Activated T-cell treated with anti-CD3 and anti-CD28 coated beads, Interleukin-2, amount 50 U/mL, for 48 hours (primary cell): ENCODE measurements around the gene PHLPP1.

ENCODE experiments used
- DNase-seq, 2 experiments: peaks; one replicate each; pipeline ENCODE4 v3.0.0-alpha.2; 2020

PHLPP1 gene

DNA sequence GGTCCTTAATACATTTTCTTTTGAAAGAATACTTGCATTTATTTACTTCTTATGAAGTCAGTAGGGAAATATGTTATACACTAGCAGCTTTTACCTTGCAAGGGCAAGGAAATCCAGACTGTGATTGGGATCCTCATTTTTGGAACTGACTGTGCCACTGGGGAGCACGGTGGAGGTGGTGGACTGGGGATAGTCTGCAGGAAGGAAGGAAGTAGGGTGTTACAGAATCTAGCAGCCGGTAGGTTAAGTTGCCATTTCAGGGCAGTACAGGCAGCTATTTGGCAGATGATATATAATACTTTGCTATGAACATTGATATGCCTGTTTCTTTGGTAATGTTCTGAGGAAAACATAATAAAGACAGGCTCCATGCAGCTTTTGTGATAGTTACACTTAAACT is 238.3 kb downstream of the PHLPP1 start:
- DNase-seq, result no peak

- DNase-seq, result no peak
Observed at GRCh38 chr18:62954366-62954765, 239.0 kb downstream of the PHLPP1 start.

DNA sequence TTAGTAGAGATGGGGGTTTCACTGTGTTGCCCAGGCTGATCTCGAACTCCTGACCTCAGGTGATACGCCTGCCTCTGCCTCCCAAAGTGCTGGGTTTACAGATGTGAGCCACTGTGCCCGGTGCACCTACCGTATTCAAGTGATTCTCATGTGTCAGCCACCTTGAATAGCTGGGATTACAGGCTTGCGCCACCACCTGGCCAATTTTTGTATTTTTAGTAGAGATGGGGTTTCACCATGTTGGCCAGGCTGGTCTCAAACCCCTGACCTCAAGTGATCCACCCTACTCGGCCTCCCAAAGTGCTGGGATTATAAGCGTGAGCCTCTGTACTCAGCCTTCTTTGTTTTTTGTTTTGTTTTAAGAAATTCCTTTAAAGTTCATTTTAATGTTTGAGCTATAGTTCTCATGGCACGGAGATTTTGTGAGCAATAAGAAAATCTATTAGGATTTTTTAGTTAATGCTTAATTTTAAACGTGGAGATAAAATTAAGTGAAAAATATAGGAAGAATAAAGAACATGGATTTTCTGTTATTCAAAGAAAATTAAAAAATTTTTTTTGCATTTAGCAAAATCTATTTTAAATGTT is 242.6 kb downstream of the PHLPP1 start:
- peak; percentile 60 to 68 for DNase-seq

DNA sequence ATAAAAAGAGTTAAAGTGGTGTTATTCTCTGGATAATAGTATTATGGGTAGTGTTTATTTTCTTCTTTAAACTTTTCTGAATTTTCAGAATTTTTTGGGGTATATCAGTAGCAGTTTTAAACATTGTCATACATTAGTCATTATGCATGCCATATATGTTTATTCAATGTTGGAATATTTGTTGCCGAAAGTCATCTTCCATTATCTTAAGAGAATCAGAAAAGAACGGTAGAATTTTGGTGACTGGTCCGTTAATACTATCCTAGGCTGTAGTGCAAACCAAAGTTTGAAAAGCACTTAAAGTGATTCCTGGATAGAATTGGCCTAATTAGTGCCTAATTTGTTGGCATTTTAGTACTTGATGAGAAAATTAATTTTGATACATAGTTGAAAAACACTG is 244.1 kb downstream of the PHLPP1 start:
- DNase-seq, result no peak

GRCh38 chr18:62963507-62963906 is 248.2 kb downstream of the PHLPP1 start:
- DNase-seq, result no peak

GRCh38 chr18:62964432-62964831 is 249.1 kb downstream of the PHLPP1 start:
- DNase-seq, result no peak

DNA sequence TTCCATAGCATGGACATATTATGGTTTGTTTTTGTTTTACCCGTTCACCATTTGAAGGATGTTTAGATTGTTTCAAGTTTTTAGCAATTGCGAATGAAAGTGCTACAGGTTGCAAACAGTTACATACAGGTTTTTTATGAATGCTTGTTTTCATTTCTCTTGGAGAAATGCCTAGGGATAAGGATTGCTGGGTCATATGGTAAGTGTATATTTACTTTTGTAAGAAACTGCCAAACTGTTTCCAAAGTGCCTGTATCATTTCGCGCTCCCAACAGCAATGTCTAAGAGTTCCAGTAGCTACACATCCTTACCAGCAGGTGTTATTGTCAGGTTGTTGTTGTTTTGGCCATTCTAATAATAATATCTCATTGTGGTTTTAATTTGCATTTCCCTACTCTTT is 251.7 kb downstream of the PHLPP1 start:
- DNase-seq, result no peak

DNA sequence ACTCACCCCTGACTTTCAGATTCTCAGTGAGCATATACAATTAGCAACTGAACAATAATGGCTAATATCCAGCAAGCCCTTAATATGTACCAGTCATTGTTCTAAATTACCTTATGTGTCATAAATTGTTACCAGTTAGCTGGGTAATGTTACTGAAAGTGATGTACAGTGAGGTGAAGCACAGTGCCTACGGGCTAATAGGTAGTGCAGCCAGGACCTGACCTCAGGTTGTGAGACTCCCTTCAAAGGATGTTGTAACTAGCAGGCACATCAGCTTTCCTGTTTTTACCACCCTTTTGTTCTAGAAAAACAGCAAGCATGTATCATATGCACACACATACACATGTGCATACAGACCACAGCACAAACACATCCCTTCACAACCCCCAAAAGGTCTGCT is 258.3 kb downstream of the PHLPP1 start:
- DNase-seq, result no peak

DNA sequence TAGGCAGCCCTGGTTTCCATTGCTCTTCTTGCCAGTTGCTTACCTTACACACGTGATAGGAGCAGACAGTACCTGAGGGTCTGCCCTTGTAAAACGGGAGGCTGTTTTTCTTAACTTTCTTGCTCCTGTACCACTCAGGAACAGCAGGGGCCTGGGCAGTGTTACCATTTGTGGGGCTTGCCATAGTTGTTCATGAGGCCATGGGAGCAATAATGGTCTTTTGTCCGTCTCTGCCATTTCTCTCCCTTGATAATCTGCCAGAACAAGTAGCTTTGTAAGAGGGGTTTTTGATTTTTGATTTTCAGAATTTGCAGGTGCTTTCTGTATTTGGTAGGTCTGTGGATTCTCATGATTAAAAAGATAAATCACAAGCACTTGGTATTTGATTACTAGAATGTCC is 259.0 kb downstream of the PHLPP1 start:
- no peak for DNase-seq

DNA sequence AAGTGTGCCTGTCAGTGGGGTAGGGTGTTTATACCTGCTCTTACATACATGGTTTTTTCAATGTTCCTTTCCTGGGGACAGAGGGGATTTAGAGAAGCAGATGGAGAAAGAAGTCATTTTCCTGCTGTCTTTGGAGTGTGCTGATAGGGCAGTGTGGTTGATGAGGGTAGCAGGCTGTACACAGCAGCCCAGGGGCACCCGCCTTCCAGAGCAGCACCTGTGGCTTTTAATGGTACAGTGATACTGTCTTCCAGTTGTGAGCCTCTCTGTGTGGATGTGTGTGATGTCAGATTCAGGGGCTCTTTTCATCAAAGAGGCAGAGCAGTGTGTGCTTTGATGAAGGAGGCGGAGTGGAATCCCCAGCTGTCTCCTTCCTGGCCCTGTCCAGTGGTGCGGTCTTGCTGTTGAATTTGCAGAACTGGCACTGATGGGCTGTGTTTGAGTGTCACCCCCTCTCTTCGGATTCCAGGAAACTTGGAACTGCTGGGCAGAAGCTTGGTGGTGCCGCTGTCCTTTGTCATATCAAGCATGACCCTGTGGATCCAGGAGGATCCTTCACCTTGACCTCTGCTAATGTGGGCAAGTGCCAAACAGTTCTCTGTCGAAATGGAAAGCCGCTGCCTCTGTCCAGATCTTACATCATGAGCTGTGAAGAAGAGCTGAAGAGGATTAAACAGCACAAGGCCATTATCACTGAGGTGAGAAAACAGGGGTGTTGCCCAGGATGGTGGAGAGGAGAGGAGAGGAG is 259.8 kb downstream of the PHLPP1 start:
- no peak for DNase-seq

- no peak for DNase-seq
Observed at GRCh38 chr18:62975785-62976184, 260.4 kb downstream of the PHLPP1 start.

- DNase-seq, result no peak
Observed at GRCh38 chr18:62976227-62976626, 260.9 kb downstream of the PHLPP1 start.

GRCh38 chr18:62977512-62977911 is 262.2 kb downstream of the PHLPP1 start:
- no peak for DNase-seq

GRCh38 chr18:62978251-62979049 is 263.1 kb downstream of the PHLPP1 start:
- no peak for DNase-seq

GRCh38 chr18:62979176-62979575 is 263.8 kb downstream of the PHLPP1 start:
- no peak for DNase-seq

DNA sequence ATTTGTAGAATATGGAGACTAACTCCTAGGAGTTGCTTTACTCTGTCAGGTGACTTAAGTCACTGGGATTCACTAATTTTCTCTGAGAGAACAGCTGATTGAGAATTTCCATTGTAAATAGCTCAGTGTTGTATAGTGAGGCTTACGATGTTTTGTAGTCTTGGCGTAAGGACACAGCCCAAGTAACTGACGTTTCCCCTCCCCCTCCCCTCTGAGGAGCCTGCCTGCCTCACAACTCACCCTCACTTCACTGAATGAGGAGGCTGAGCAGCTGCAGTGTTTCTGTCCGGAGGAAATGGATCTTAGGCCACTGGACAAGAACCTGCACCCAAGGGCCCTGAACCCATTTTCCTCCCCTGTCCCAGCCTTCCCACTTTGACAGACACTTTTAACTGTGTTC is 264.6 kb downstream of the PHLPP1 start:
- DNase-seq, result no peak

DNA sequence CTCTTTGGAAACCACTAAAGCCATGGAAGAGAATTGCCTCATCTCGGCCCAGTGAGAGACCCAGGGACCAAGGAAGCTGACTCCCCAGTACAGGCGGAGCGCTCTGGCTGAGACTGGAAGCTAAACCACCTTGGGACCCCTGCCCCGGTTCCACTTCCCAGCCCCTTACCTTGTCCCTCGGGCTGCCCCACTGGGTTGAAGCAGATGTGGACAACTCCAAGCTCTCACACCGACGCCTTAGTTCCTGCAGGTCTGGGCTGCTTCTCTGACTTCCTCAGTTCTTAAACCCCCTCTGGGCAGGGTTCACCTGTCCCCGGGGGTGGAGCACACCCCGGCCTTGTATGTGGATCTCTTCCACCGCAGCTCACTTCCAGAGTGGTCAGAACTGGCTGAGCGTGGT is 266.2 kb downstream of the PHLPP1 start:
- no peak for DNase-seq

- peak; percentile 70 to 72 for DNase-seq
Observed at GRCh38 chr18:62982600-62983251, 267.4 kb downstream of the PHLPP1 start.

GRCh38 chr18:62984656-62985315 is 269.4 kb downstream of the PHLPP1 start:
- no peak for DNase-seq

GRCh38 chr18:62986490-62986889 is 271.1 kb downstream of the PHLPP1 start:
- no peak for DNase-seq

DNA sequence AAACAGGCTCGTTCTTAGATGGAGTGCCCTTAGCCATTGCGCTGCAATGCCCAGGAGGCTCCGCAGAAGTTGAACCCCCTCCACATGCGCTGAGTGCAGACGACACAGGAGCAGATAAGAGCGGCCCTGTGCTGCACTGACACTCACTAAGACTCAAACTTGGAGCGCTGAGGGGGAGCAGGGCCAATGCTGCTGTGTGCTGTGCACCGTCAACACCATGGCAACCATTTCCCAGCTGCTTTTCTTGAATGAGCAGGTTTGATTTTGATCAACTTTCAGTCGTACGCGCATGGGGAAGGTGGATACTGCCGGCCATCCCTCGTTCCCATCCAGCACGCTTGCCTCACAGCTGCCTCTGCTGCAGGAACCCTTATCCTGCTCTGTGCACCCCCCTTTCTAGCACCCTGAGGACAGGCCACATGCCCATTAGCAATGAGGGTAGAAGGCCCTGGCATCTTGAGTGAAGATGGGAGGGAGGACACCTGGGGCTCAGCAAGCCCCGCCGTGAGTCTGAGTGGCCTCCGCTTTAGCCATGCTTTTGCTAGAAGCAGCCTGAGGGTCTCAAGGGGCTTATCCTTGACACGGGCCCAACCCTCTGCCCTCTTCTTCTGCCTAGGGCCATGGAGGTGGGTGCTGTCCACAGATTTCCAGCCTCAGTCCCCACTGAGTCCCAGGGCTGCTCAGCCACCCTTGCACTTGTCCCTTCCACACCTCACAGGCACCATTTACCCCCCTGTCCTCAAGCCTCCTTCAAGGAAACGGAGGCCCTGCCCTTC is 271.9 kb downstream of the PHLPP1 start:
- no peak for DNase-seq

GRCh38 chr18:62987859-62988258 is 272.5 kb downstream of the PHLPP1 start:
- no peak for DNase-seq
